ENCODE measurements around the gene TNFRSF14.
A peak's percentile ranks its signal among the peaks of the same experiment; 100 is the strongest.
"Not testable (repeated sequence)": the region's sequence is repeated elsewhere in the genome, so short reads cannot be mapped to it uniquely, and the experiment has no call there.

The TNFRSF14 gene

GRCh38 chr1:2548068-2548589, 8.0 kb upstream of the TNFRSF14 start:
- FAIRE-seq, result peak; percentile 23
- TF ChIP-seq SPI1 (IDR thresholded peaks at IDR 0.05; ENCODE audit: low read depth, low read length), result peak; percentile 21; the same call in 1 of the 2 replicates
- no peak for TF ChIP-seq PAX5 (IDR thresholded peaks at IDR 0.05; ENCODE audit: insufficient read depth, low read length, severe bottlenecking)
- DNase-seq (ENCODE audit: insufficient read length, low spot score), result peak; percentile 70

DNA sequence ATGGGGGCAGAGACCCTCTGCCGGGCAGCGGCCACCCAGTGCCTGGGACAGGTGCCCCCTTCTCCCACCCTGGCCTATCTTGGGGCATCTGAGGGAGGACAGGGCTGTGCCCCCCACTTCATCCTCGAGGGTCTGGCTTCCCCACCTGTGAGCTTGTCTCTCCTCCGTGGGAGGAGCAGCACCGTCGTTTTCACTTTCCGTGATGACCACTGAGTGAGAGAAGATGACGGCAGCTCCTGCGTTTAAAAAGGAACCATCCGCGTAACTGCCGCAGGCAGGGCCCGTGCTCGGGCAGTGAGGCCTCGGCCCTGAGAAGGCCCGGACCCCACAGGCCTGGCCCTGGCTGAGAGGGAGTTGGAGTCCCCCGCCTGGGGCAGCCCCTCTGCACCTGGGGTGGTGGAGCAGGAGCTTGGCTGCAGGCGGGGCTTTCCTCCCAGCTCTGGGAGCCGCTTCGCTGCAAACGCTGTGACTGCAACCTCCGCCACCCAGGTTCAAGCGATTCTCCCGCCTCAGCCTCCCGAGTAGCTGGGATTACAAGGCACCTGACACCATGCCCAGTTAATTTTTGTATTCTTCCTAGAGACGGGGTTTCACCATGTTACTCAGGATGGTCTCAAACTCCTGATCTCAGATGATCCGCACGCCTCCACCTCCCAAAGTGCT, 6.7 kb upstream of the TNFRSF14 start:
- not testable (repeated sequence) for DNase-seq (ENCODE audit: insufficient read length, low spot score)
- peak; percentile 97 for FAIRE-seq

DNA sequence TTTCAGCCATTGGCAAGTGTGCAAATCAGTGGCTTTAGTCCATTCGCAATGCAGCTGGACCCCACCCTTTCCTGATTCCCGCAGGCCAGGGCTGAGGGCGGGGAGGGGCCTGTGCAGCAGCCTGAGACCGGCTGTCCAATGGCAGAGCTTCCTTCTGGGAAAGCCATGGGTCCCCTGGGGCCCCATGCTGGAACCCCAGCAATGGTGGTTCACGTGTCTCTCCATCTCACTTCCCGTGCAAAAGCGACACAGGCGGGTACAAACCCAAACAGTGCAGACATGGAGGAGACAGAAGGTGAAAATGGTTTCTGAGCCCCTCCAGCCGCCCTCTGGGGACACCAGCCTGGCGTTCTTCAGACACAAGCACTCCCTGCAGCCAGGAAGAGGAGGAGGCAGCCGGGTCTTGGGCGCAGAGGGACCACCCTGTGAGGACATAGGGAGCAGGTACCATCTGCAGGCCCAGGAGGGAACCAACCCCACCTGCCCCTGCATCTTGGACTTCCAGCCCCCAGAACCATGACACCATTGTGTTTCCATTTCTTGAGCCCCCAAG, 5.8 kb upstream of the TNFRSF14 start:
- peak; percentile 95 for FAIRE-seq
- DNase-seq (ENCODE audit: insufficient read length, low spot score), result not testable (repeated sequence)

DNA sequence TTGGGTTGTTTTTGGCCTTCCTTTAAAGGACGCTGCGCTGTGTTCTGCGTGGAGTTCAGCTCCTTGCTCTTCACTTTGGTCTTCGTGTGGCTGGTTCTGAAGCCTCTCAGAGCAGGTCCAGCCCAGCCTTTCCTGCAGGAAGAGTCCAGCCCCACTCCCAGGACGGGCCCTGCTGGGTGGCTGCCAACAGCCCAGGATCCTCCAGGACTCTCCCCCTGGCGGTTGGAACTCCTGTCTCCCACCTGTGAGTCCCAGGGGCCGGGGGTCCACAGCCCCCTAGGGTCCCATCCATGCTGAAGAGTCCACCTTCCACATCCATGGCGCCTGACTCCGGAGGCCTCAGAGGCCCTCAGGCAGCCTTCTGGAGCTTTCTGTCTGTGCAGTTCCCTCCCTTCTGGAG, 4.6 kb upstream of the TNFRSF14 start:
- FAIRE-seq; DNase-seq (ENCODE audit: insufficient read length, low spot score): not testable (repeated sequence)

- no peak for FAIRE-seq
These were observed 4.0 kb upstream of the TNFRSF14 start for GRCh38 chr1:2552189-2552588.

GRCh38 chr1:2553076-2553475, 3.1 kb upstream of the TNFRSF14 start:
- DNase-seq (ENCODE audit: insufficient read length, low spot score), result not testable (repeated sequence)
- peak; percentile 76 for FAIRE-seq

More at GRCh38 chr1:2552189-2552588, 4.0 kb upstream of the TNFRSF14 start:
- DNase-seq (ENCODE audit: insufficient read length, low spot score), result no peak
- TF ChIP-seq POLR2A (IDR thresholded peaks at IDR 0.05; ENCODE audit: low read depth, low read length), result no peak
- TF ChIP-seq TAF1 (IDR thresholded peaks at IDR 0.05; ENCODE audit: low read depth, low read length), result no peak
- no peak for TF ChIP-seq SPI1 (IDR thresholded peaks at IDR 0.05; ENCODE audit: low read depth, low read length)
- TF ChIP-seq POU2F2 (IDR thresholded peaks at IDR 0.05; ENCODE audit: low read depth, low read length), result no peak

DNA sequence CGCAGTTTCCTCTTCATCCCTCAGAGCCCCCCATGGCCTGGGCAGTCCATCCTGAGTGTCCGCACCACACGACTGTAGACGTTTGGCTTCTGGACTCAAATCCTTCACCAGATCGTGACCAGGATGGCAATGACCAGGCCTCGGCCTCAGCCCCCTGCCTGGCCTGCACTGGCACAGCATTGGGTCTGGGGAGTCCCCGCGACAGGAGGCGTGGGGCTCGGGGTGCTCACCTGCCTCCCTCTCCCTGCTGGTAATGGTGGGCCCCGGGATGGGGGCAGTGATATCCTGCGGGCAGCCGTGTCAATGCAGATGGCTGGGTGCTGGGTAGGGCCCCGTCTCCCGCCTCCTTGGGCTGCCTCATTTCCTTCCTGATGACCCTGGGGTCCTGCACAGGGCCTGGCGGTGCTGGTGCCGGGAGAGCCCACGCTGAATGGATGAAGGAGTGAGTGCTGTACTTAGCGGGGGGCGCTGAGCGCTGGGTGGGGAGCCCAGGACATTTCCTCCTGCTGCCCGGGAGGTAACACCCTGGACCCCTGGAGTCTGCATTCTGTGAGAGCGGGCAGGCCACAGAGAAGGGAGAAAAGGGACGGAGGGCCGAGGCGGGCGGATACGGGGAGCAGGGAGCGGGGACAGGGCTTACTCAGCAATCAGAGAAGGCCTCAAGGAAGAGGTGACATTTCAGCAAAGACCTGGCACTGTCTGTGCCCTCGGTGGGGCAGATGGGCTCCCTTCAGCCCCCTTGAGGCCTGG, 2.1 kb upstream of the TNFRSF14 start:
- no peak for FAIRE-seq
- no peak for DNase-seq (ENCODE audit: insufficient read length, low spot score)
- TF ChIP-seq POLR2A (IDR thresholded peaks at IDR 0.05; ENCODE audit: low read depth, low read length) (no peak), POU2F2 (IDR thresholded peaks at IDR 0.05; ENCODE audit: low read depth, low read length) (no peak), TAF1 (IDR thresholded peaks at IDR 0.05; ENCODE audit: low read depth, low read length) (no peak), POLR2AphosphoS5 (IDR thresholded peaks at IDR 0.05; ENCODE audit: low read depth, low read length) (no peak), SPI1 (IDR thresholded peaks at IDR 0.05; ENCODE audit: low read depth, low read length) (no peak), PAX5 (IDR thresholded peaks at IDR 0.05; ENCODE audit: insufficient read depth, low read length, severe bottlenecking) (no peak)

GRCh38 chr1:2554621-2555387, 1.4 kb upstream of the TNFRSF14 start:
- TF ChIP-seq SPI1 (IDR thresholded peaks at IDR 0.05; ENCODE audit: low read depth, low read length), result no peak
- TF ChIP-seq POU2F2 (IDR thresholded peaks at IDR 0.05; ENCODE audit: low read depth, low read length), result no peak
- no peak for TF ChIP-seq POLR2AphosphoS5 (IDR thresholded peaks at IDR 0.05; ENCODE audit: low read depth, low read length)
- TF ChIP-seq POLR2A (IDR thresholded peaks at IDR 0.05; ENCODE audit: low read depth, low read length), result no peak
- no peak for TF ChIP-seq TAF1 (IDR thresholded peaks at IDR 0.05; ENCODE audit: low read depth, low read length)
- no peak for TF ChIP-seq PAX5 (IDR thresholded peaks at IDR 0.05; ENCODE audit: insufficient read depth, low read length, severe bottlenecking)
- FAIRE-seq (no peak), DNase-seq (ENCODE audit: insufficient read length, low spot score) (peak; percentile 63)

DNA sequence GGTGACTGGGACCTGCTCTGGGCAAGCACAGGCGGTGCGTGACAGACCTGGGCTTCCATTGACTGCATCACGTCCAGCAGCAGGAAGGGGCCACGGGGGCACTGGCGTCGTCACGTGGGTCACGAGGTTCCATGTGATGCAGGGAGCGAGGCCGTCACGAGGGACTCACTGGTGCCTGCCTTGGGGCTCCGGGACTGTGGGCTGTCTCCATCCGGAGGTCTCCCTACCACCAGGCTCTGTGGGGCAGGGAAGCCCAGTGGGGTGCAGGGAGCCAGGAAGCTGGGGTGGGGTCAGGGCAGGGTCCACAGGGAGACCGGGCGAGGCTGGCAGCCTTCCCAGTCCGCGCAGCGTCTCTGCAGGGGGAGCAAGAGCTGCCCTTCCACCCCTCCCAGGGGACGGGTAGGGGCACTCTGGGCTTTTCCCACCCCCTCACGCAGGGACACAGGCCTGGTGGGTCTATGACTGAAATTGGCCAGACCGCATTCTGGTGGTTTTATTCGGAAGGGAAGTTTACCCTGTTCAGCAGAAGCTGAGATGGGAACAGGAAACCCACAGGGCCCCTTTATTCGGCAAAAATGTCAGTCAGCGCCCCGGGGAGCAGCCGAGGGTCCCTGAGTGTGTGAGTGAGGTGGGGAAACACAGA, 416 bp upstream of the TNFRSF14 start:
- peak; percentile 92 for FAIRE-seq
- peak; percentile 75 for DNase-seq (ENCODE audit: insufficient read length, low spot score)
- TF ChIP-seq POLR2AphosphoS5 (IDR thresholded peaks at IDR 0.05; ENCODE audit: low read depth, low read length) (peak; percentile 47; the same call in 1 of the 2 replicates), SPI1 (IDR thresholded peaks at IDR 0.05; ENCODE audit: low read depth, low read length) (peak; percentile 27; the same call in 1 of the 2 replicates), POLR2A (IDR thresholded peaks at IDR 0.05; ENCODE audit: low read depth, low read length) (no peak)

DNA sequence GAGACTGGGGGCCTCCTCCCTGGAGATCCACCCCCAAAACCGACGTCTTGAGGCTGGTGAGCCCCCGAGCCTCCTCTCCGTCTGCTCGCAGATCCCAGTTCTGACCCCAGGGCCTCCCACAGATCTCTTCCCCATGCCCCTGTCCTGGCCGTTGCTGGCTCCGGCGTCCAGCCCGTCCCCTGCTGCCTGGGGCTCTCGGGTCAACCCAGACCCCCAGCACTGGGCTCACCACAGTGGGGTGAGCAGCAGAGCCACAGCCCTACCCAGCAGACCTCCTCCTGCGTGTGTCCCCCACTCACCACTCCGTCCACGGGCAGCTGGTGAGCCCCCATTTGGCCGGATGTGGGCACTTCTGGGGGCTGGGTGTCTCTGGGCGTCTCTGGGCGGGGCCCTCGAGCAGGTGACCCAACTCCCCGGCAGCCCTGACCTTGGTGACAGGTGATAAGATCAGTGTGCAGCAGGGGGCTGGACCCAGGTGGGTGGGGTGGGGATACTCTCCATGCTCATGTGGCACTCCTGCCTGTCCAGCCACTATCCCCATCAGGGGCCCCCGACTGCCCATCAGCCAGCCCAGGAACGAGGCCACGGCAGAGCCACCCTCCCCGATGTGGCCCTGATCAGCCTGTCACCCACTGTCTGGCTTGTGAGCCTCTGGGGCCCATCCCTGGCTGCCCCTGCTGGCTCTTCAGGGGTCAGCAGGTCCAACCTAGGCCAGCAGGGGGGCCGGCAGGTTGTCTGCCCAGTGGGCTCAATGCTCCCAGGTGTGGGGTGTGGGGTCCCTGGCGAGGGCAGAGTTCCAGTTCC, 709 bp downstream of the TNFRSF14 start:
- no peak for FAIRE-seq
- peak; percentile 80 for DNase-seq (ENCODE audit: insufficient read length, low spot score)
- TF ChIP-seq POU2F2 (IDR thresholded peaks at IDR 0.05; ENCODE audit: low read depth, low read length) (no peak), POLR2A (IDR thresholded peaks at IDR 0.05; ENCODE audit: low read depth, low read length) (no peak), POLR2AphosphoS5 (IDR thresholded peaks at IDR 0.05; ENCODE audit: low read depth, low read length) (no peak), SPI1 (IDR thresholded peaks at IDR 0.05; ENCODE audit: low read depth, low read length) (no peak), PAX5 (IDR thresholded peaks at IDR 0.05; ENCODE audit: insufficient read depth, low read length, severe bottlenecking) (no peak), TAF1 (IDR thresholded peaks at IDR 0.05; ENCODE audit: low read depth, low read length) (no peak)
